Esophagus muscularis mucosa (tissue), 4 donors: Measurements from ENCODE around the gene STK32B. TPM values are rescaled to one million over a fixed set of nuclear protein-coding genes. Genes with fewer than 3 reads are reported as not detected.

Source experiments
- DNase-seq: peaks from one replicate; pipeline ENCODE4 v3.0.0-alpha.2; 2017; ENCODE audit errors: extremely low spot score
- H3K27ac ChIP-seq, 4 donors: fragments of 200-600 bp; sonication (generic); replicated peaks in 1 of 4; 1 replicate in 3 of 4; 2 replicates in 1 of 4; pipeline ENCODE4 v1.5.1; 2016 to 2019; ENCODE audit warnings: mild to moderate bottlenecking in 1 of 4
- H3K27me3 ChIP-seq, 4 donors: fragments of 200-600 bp; sonication (generic); one replicate each; pipeline versions ENCODE4 v1.5.1 to v1.6.0; 2016 to 2019
- H3K36me3 ChIP-seq, 4 donors: fragments of 200-600 bp; sonication (generic); one replicate each; pipeline ENCODE4 v1.5.1; 2016 to 2019
- H3K4me1 ChIP-seq, 4 donors: fragments of 200-600 bp; sonication (generic); one replicate each; pipeline ENCODE4 v1.5.1; 2016 to 2019
- H3K4me3 ChIP-seq, 4 donors: fragments of 200-600 bp; sonication (generic); 1 replicate in 2 of 4; 2 replicates in 2 of 4; pipeline ENCODE4 v1.5.1; 2016 to 2019; ENCODE audit warnings: mild to moderate bottlenecking in 4 of 4, moderate library complexity in 1 of 4
- H3K9me3 ChIP-seq, 4 donors: fragments of 200-600 bp; sonication (generic); 1 replicate in 3 of 4; 2 replicates in 1 of 4; pipeline ENCODE4 v1.5.1; 2016 to 2019
- CTCF ChIP-seq, 3 experiments: fragments of 200-600 bp in 2 of 3; fragments of 450-650 bp in 1 of 3; sonication (generic) in 2 of 3; IDR thresholded peaks; one replicate each; pipeline ENCODE4 v1.5.1; 2017 to 2019; ENCODE audit warnings: antibody characterized with exemption in 3 of 3, mild to moderate bottlenecking in 2 of 3, moderate library complexity in 1 of 3
- EP300 ChIP-seq: sonication (generic); formaldehyde crosslinking; IDR thresholded peaks from one replicate; pipeline ENCODE4 v1.6.1; 2017; ENCODE audit warnings: antibody characterized with exemption
- POLR2A ChIP-seq: fragments of 450-650 bp; IDR thresholded peaks from one replicate; pipeline ENCODE4 v1.6.1; 2017; ENCODE audit warnings: antibody characterized with exemption, moderate library complexity, mild to moderate bottlenecking, low read depth
- POLR2AphosphoS5 ChIP-seq, 2 donors: sonication (generic); formaldehyde crosslinking; IDR thresholded peaks; one replicate each; pipeline ENCODE4 v1.6.1; 2017; ENCODE audit warnings: antibody characterized with exemption in 2 of 2
- WGBS: methylation state at CpG from one replicate; pipeline ENCODE4 v1.1.5; 2018; 5-methylcytosine and 5-hydroxymethylcytosine counted together
- intact Hi-C: fragments of 100-400 bp; cut with DNase I; formaldehyde crosslinking; loops from one replicate; pipeline ENCODE4 v1.15.1; 2023
- total RNA-seq, 4 donors: library from RNA; depleted of rRNA; stranded (reverse); fragments of >200 nt; gene quantifications; one replicate each; pipeline versions ENCODE4 v1.1.0 to v1.2.1, GENCODE V29; 2016

STK32B gene
- total RNA-seq, 4 donors from 2014 or later: 1.7 to 3.8 (median 2.7) TPM

DNA sequence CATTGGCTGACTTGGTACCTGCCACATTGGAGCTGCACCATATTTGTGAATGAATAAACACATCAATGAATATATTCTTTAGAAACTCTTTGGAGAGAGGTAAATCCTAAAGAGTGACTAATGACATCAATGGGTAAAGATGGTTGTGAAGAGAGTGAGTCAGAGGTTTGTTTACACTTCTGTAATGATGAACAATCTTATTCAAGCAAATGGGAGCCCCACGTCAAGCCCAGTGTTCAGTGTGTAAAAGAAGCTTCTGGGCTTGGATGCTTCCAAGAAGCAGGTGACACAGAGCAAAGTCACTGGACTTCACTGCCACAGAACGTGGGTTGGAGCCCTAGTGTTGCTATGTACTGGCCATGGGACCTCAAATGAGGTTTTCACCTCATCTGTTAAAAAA is 319.0 kb downstream of the STK32B start:
- Histone ChIP-seq H3K4me3 (no peak overlapping the region), H3K4me1 (no peaks in the 10 kb centered on the region), H3K27ac (no peak overlapping the region), H3K27me3 (no peaks in the 10 kb centered on the region), H3K9me3 (peaks cover 0 to 18% (median 9%) of the 10 kb centered on the region in 4 donors), H3K36me3 (no peaks in the 10 kb centered on the region)
- TF ChIP-seq POLR2AphosphoS5 (IDR thresholded peaks at IDR 0.05) (no peak), EP300 (no peak), POLR2A (no peak), CTCF (IDR thresholded peaks at IDR 0.05) (no peak)
- intact Hi-C loops: no loop called here
- DNase-seq: no peak
- WGBS: 50% methylated on average over 2 of the region's 2 CpGs

DNA sequence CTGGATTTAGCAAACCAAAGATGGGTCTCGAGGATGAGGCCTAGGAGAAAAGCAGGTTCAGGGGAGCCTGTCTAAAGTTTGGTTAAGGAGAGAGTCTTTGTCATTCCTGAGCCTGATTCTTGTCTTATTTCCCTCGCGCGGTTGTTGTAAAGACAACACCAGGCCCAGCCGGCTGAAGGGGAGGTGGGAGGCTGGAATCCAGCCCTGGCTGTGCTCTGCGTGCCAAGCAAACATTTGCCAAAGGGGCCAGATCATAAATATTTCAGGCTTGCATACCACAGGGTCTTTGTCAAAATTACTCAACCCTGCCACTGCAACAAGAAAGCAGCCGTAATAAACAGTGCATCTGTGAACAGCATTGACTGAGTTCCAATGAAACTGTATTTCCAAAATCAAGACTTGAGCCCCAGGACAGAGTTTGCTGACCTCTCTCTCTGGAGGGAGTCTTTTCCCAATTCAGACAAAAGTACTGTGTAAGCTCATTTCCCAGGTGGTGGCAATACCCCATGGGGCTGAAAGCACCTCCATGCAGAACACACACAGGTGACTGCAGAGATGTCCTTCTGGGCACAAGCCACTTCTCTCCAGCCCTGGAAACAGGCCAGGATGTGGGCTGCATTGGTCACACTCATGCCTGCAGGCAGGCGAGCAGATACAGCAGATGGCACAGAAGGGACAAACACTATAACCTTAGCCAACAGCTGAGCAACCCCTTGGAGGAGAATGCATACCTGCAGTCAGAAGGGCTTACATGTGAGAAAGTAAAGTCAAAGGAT is 320.3 kb downstream of the STK32B start:
- intact Hi-C loops: no loop called here
- Histone ChIP-seq H3K27ac (no peak overlapping the region), H3K9me3 (peaks cover 0 to 18% (median 9%) of the 10 kb centered on the region in 4 donors), H3K4me1 (no peaks in the 10 kb centered on the region), H3K4me3 (no peak overlapping the region), H3K27me3 (no peaks in the 10 kb centered on the region), H3K36me3 (no peaks in the 10 kb centered on the region)
- DNase-seq: no peak
- WGBS: 77% methylated on average over 8 of the region's 8 CpGs
- no peak for TF ChIP-seq EP300
- no peak for TF ChIP-seq POLR2AphosphoS5 (IDR thresholded peaks at IDR 0.05)
- TF ChIP-seq POLR2A: no peak
- no peak for TF ChIP-seq CTCF (IDR thresholded peaks at IDR 0.05)

- 85% methylated on average over 6 of the region's 6 CpGs for WGBS
- Histone ChIP-seq H3K36me3 (no peaks in the 10 kb centered on the region), H3K9me3 (peaks cover 0 to 18% (median 9%) of the 10 kb centered on the region in 4 donors), H3K4me3 (no peak overlapping the region), H3K27me3 (no peaks in the 10 kb centered on the region), H3K27ac (no peak overlapping the region), H3K4me1 (no peaks in the 10 kb centered on the region)
- intact Hi-C loops: no loop called here
- no peak for DNase-seq
- TF ChIP-seq POLR2AphosphoS5 (IDR thresholded peaks at IDR 0.05) (no peak), POLR2A (no peak), CTCF (IDR thresholded peaks at IDR 0.05) (no peak), EP300 (no peak)
Observed at GRCh38 chr4:5372198-5372597, 320.9 kb downstream of the STK32B start.

DNA sequence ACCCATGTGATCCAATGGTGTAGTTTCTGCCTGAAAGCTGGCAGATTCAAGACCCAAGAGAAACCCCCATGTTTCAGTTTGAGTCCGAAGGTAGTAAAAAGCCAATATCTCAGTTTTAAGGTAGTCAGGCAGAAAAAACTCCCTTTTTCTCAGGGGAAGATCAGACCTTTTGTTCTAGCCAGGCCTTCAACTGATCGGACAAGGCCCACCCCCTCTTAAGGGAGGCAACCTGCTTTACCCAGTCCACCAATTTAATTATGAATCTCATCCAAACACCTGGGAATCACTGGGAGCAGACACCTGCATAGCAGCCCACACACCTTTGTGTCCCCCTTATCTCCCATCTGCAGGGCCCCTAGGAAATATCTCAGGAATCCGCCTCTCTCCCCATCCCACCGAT is 322.0 kb downstream of the STK32B start:
- Histone ChIP-seq H3K4me1 (no peaks in the 10 kb centered on the region), H3K4me3 (no peak overlapping the region), H3K27me3 (no peaks in the 10 kb centered on the region), H3K27ac (no peak overlapping the region), H3K9me3 (peaks cover 0 to 18% (median 9%) of the 10 kb centered on the region in 4 donors), H3K36me3 (no peaks in the 10 kb centered on the region)
- 97% methylated on average over 4 of the region's 4 CpGs for WGBS
- DNase-seq: no peak
- TF ChIP-seq POLR2A (no peak), EP300 (no peak), CTCF (IDR thresholded peaks at IDR 0.05) (no peak), POLR2AphosphoS5 (IDR thresholded peaks at IDR 0.05) (no peak)
- intact Hi-C loops: no loop called here
